ENCODE measurements around the gene CATSPERZ.
"Not testable (repeated sequence)": the region's sequence is repeated elsewhere in the genome, so short reads cannot be mapped to it uniquely, and the experiment has no call there.

Gene CATSPERZ

GRCh38 chr11:64304316-64305072 is 4.3 kb downstream of the CATSPERZ start:
- peak; percentile 88 for DNase-seq (ENCODE audit: low spot score)

DNA sequence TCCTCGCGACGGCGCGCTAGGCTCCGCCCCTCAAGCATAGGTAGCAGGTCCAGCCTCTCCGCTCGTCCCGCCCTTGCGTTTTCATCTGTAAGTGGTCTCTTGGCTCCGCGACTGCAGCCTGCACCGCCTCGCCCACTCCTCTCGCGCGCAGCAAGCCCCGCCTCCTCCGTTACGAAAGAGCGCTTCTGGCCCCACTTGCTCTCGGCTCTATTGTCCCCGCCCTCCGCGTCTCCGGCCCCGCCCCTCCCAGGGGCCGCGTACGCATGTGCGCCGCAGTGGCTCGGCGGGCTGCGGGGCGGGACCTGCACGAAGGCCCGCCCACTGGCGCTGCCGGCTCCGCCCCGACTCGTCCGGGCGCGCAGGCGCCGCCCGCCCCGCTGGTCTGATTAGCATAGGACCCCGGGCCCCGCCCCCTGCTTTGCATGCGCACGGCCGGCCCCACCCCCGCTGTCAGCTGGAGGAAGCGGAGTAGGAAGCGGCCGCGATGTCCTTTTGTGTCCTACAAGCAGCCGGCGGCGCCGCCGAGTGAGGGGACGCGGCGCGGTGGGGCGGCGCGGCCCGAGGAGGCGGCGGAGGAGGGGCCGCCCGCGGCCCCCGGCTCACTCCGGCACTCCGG is 5.0 kb downstream of the CATSPERZ start, which contains the start of gene ESRRA:
TSS of gene ESRRA (plus strand) at position 450 of the 616 bp plus-strand sequence. CDS start 1,656 bp downstream, outside the sequence.
- DNase-seq (ENCODE audit: low spot score), result peak; percentile 97

DNA sequence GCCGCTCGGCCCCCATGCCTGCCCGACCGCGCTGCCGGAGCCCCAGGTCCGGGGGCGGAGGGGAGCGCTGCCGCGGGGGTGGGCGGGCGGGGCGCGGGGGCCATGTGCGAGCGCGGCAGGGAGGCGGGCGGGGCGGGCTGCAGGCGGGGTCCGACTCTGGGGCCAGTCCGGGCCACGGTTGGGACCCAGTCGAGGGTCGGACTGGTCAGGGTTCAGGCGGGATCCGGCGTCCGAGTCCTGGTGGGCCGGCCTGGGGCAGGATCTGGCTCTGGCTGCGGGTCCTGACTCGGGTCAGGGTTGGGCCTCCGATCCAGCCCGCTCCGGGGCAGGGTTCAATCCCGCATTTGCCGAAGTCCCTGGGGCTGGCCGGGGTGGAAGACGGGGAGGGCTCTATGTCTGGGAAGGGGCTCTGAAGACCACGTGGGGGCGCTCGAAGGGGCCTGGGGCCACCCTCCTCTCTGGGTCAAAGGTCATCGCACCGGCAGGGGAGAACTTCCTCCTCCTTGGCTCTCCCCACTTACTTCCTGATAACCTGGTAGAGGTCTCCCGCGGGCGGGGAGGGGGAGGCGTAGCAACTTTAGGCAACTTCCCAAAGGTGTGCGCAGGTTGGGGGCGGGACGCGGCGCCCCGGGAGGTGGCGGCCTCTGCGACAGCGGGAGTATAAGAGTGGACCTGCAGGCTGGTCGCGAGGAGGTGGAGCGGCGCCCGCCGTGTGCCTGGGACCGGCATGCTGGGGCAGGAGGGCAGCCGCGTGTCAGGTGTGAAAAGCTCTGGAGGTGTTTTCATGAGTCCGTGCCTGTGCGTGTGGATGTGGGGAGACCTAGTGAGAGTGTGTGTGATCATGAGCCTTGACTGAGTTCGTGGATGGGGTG is 5.8 kb downstream of the CATSPERZ start:
- no peak for DNase-seq (ENCODE audit: low spot score)

DNA sequence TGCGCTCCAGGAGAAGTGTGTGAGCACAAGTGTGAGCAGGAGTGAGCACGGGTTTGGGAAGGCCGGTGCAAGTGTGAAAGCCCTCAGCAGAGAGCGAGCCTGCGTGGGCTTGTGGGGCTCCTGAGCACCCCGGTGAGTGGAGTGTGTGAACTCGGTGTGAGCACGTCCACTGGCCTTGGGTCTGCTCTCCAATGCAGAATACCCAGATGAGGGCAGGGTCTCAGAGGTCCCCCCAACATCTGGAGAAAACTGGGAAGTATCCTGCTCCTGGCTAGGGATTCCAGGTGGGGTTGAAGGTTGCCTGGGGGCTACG is 6.4 kb downstream of the CATSPERZ start:
- no peak for DNase-seq (ENCODE audit: low spot score)

GRCh38 chr11:64306876-64307622 is 6.9 kb downstream of the CATSPERZ start:
- DNase-seq (ENCODE audit: low spot score), result no peak

DNA sequence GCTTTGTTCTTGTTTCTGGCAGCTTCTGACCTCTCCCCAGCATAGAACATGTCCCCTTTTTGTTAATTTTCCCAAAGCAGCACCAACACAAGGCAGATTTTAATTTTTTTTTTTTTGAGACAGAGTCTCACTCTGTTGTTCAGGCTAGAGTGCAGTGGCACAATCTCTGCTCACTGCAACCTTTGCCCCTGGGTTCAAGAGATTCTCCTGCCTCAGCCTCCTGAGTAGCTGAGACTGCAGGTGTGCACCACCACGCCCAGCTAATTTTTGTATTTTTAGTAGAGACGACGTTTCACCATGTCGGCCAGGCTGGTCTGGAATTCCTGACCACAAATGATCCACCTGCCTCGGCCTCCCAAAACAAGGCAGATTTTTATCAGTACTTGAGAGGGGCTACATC is 7.6 kb downstream of the CATSPERZ start:
- not testable (repeated sequence) for DNase-seq (ENCODE audit: low spot score)

DNA sequence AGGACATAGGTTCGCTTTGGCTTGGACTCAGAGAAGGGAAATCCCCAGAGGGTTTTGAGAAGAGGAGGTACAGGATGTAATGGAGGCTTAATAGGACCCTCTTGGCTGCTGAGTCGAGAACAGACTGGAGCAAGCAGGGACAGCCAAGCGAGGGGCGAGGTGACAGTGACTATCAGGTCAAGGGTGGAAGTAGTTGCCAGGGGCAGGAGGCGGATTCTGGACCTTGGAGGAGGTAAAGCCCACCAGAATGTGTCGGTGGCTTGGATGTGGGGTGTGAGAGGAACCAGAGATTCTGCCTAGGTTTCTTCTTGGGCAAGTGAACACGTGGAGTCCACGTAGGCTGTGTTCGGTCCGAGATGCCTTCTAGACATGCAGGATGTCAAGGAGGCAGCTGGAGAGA is 12.8 kb downstream of the CATSPERZ start:
- DNase-seq (ENCODE audit: low spot score), result no peak

DNA sequence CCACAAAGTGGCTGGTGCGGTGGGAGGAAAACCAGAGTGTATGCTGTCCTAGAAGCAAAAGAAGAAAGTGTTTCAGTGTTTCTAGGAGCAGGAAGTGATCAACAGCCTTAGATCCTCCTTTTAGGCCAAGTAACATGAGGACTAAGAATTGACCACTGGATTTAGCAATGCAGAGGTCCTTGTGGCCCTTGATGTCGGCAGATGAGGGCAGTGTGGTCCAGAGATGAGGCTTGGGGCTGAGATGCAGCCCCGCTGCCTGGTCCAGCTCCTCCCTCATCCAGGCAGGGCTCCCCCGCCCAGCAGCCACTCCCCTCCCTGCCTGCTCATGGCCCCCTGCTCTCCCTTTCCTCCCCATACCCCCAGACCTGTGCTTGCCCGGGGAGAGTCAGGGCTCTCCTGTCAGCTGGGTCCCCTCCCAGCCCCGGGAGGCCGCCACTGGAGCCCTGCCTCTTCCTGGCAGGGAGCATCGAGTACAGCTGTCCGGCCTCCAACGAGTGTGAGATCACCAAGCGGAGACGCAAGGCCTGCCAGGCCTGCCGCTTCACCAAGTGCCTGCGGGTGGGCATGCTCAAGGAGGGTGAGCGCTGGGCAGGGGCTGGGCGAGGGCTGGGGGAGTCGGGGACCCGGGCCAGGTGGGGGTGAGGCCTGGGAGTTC is 13.5 kb downstream of the CATSPERZ start:
- DNase-seq (ENCODE audit: low spot score), result no peak

DNA sequence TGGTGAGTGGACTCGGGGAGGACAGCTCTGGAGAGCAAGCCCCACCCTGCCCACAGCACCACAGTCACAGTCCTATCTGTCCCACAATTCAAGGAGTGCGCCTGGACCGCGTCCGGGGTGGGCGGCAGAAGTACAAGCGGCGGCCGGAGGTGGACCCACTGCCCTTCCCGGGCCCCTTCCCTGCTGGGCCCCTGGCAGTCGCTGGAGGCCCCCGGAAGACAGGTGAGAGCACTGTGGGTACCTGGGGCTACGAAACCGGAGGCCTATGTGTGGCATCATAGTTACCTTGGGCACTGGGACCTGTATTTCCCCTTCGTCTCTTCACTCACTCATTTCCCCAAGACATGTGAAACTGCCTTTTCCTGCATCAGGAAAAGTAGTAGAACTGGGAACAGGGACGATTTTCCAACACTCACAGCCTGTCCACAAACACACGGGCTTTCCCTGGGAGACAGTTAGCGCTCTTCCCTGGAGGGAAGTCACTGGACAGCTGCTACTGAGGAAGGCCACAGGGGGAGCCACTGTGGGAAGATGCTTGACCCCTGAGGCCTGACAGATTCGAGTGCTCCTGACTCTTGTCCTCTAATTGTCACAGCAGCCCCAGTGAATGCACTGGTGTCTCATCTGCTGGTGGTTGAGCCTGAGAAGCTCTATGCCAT is 14.1 kb downstream of the CATSPERZ start:
- no peak for DNase-seq (ENCODE audit: low spot score)

- DNase-seq (ENCODE audit: low spot score), result no peak
These were observed 14.8 kb downstream of the CATSPERZ start for GRCh38 chr11:64314805-64315561.

- not testable (repeated sequence) for DNase-seq (ENCODE audit: low spot score)
These were observed 15.7 kb downstream of the CATSPERZ start for GRCh38 chr11:64315667-64316526.

DNA sequence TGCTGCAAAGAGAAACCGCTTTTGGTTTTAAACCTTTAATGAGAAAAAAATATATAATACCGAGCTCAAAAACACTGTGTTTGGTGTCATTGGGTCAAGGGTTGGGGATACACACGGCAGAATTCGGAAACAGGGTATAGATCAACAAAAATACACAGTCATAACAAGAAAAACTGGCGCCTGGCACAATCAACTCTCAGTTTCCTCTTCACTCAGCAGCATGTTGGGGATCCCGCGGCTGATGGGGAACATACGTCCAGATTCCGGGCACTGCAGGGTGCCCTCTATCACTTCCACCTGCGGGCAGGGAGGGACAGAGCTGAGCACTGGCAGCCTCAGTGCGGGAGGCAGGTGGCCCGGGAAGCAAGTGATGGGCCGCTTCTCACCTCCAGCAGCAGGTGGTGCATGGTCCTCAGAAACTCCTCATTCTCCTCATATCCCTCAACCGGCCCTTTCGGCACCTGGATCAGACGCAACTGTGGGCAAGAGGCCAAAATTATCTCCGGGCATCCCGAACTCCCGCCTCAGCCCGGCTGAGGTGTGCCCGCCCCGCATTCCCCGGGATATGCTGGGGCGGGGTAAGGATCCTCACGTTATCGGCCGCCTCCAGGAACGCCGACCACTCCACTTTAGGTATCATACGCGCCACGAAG is 16.6 kb downstream of the CATSPERZ start:
- DNase-seq (ENCODE audit: low spot score), result no peak

GRCh38 chr11:64317325-64317960 is 17.3 kb downstream of the CATSPERZ start, which contains the start of gene TRMT112:
Gene TRMT112 (minus strand): TSS chr11:64317559. CDS start chr11:64317526, 33 bp downstream.
- DNase-seq (ENCODE audit: low spot score), result peak; percentile 89

DNA sequence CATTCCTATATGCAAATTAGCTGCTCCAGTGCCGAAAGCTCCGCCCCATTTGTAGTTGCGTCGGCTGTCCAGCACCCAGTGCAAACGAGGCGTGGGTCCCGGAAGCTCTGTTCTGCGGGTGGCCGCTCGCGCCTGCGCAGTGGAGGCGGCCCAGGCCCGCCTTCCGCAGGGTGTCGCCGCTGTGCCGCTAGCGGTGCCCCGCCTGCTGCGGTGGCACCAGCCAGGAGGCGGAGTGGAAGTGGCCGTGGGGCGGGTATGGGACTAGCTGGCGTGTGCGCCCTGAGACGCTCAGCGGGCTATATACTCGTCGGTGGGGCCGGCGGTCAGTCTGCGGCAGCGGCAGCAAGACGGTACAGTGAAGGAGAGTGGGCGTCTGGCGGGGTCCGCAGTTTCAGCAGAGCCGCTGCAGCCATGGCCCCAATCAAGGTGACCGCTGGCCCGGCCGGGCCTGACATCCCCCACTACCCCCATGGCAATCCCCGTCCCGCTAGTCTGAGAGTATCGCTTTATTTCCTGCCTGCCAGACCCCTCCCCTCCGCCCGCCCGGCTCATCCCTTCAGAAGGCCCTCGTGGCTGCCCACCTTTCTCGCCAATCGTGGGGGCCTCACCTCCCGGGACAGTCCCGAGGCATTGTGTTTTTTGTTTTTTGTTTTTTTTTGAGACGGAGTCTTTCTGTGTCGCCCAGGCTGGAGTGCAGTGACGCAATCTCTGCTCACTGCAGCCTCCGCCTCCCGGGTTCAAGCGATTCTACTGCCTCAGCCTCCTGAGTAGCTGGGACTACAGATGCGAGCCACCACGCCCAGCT is 18.0 kb downstream of the CATSPERZ start, which contains the start of gene PRDX5:
TSS of gene PRDX5 (plus strand) at position 161 of the 805 bp plus-strand sequence. CDS start at position 256, 95 bp downstream.
- DNase-seq (ENCODE audit: low spot score), result peak; percentile 97

- DNase-seq (ENCODE audit: low spot score), result no peak
These were observed 18.9 kb downstream of the CATSPERZ start for GRCh38 chr11:64318766-64319761.

DNA sequence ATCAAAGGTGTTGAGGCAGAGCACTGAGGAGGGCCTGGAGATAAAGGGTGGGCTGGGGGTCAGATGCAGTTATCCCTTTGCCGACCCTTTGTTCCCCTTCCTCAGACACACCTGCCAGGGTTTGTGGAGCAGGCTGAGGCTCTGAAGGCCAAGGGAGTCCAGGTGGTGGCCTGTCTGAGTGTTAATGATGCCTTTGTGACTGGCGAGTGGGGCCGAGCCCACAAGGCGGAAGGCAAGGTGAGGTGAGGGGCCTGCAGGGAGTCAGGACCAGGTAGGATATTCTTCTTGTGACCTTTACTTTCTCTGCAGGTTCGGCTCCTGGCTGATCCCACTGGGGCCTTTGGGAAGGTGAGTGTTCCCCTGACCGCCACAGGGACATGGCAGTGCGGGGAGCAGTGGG is 20.4 kb downstream of the CATSPERZ start:
- no peak for DNase-seq (ENCODE audit: low spot score)

Measured in kidney capillary endothelial cell (primary cell).